CD4-positive, alpha-beta T cell treated with Interleukin-17A for 1 hour (primary cell): ENCODE results near the gene GGACT.
"Not testable (repeated sequence)": the region's sequence is repeated elsewhere in the genome, so short reads cannot be mapped to it uniquely, and the experiment has no call there.

Experiments used
- DNase-seq: peaks from one replicate; pipeline ENCODE4 v3.0.0-alpha.2; 2020

GGACT gene

GRCh38 chr13:100528353-100528752 lies 60.2 kb downstream of the GGACT start:
- no peak for DNase-seq

GRCh38 chr13:100527644-100528043 lies 60.9 kb downstream of the GGACT start:
- no peak for DNase-seq

GRCh38 chr13:100526318-100527000 lies 62.1 kb downstream of the GGACT start:
- DNase-seq: no peak

GRCh38 chr13:100525453-100526317 lies 62.9 kb downstream of the GGACT start:
- no peak for DNase-seq

- DNase-seq: not testable (repeated sequence)
Measured at GRCh38 chr13:100524688-100525087, 63.9 kb downstream of the GGACT start.

GRCh38 chr13:100523981-100524386 lies 64.6 kb downstream of the GGACT start:
- DNase-seq: no peak

- DNase-seq: no peak
Measured at GRCh38 chr13:100523411-100523810, 65.2 kb downstream of the GGACT start.

GRCh38 chr13:100522618-100523309 lies 65.8 kb downstream of the GGACT start:
- DNase-seq: no peak

GRCh38 chr13:100521851-100522617 lies 66.6 kb downstream of the GGACT start:
- peak; percentile 18 for DNase-seq

- DNase-seq: no peak
Measured at GRCh38 chr13:100520936-100521850, 67.4 kb downstream of the GGACT start.

- no peak for DNase-seq
Measured at GRCh38 chr13:100519626-100520025, 69.0 kb downstream of the GGACT start.

- no peak for DNase-seq
Measured at GRCh38 chr13:100518394-100519062, 70.1 kb downstream of the GGACT start.

GRCh38 chr13:100517728-100518127 lies 70.9 kb downstream of the GGACT start:
- DNase-seq: peak; percentile 28

GRCh38 chr13:100517135-100517534 lies 71.5 kb downstream of the GGACT start:
- DNase-seq: no peak

- DNase-seq: no peak
Measured at GRCh38 chr13:100515410-100515800, 73.2 kb downstream of the GGACT start.

- DNase-seq: peak; percentile 75
Measured at GRCh38 chr13:100514788-100515409, 73.7 kb downstream of the GGACT start.

GRCh38 chr13:100513987-100514670 lies 74.5 kb downstream of the GGACT start:
- no peak for DNase-seq

GRCh38 chr13:100513171-100513570 lies 75.4 kb downstream of the GGACT start:
- DNase-seq: no peak

GRCh38 chr13:100512422-100512821 lies 76.2 kb downstream of the GGACT start:
- no peak for DNase-seq

GRCh38 chr13:100511466-100511865 lies 77.1 kb downstream of the GGACT start:
- DNase-seq: no peak
